Effector memory CD4-positive, alpha-beta T cell (primary cell): ENCODE results near the gene STAT6.

ENCODE experiments used
- DNase-seq, 3 donors: peaks; one replicate each; pipeline ENCODE4 v3.0.0-alpha.2; 2020
- H3K27ac ChIP-seq: 2 replicates; pipeline ENCODE4 v1.7.0; 2013; ENCODE audit warnings: mild to moderate bottlenecking, low read length, moderate library complexity; ENCODE audit not compliant: insufficient read depth, poor library complexity, severe bottlenecking
- H3K27me3 ChIP-seq: replicated peaks from 2 replicates; pipeline ENCODE4 v1.7.0; 2013; ENCODE audit warnings: mild to moderate bottlenecking, low read length; ENCODE audit not compliant: insufficient read depth, control insufficient read depth, poor library complexity, severe bottlenecking
- H3K36me3 ChIP-seq: 2 replicates; pipeline ENCODE4 v1.7.0; 2013; ENCODE audit warnings: mild to moderate bottlenecking, low read length, moderate library complexity; ENCODE audit not compliant: control insufficient read depth, insufficient read depth
- H3K4me1 ChIP-seq: 2 replicates; pipeline ENCODE4 v1.7.0; 2013; ENCODE audit warnings: low read length, mild to moderate bottlenecking; ENCODE audit not compliant: control insufficient read depth, insufficient read depth, poor library complexity, severe bottlenecking
- H3K4me3 ChIP-seq: 2 replicates; pipeline ENCODE4 v1.7.0; 2013; ENCODE audit warnings: low read length, low read depth, mild to moderate bottlenecking; ENCODE audit not compliant: insufficient read depth, poor library complexity, severe bottlenecking
- H3K9me3 ChIP-seq: 2 replicates; pipeline ENCODE4 v1.7.0; 2013; ENCODE audit warnings: mild to moderate bottlenecking, low read length, moderate library complexity; ENCODE audit not compliant: control insufficient read depth

The STAT6 gene

GRCh38 chr12:57048423-57049118, 62.6 kb downstream of the STAT6 start:
- no peaks in the 10 kb centered on the region for H3K9me3 ChIP-seq
- no peak overlapping the region for H3K4me3 ChIP-seq
- peaks cover 3% of the 10 kb centered on the region for H3K4me1 ChIP-seq
- DNase-seq = no peak
- H3K27me3 ChIP-seq = no peaks in the 10 kb centered on the region
- no peaks in the 10 kb centered on the region for H3K36me3 ChIP-seq
- no peak overlapping the region for H3K27ac ChIP-seq

GRCh38 chr12:57047981-57048380, 63.2 kb downstream of the STAT6 start:
- H3K36me3 ChIP-seq = no peaks in the 10 kb centered on the region
- H3K4me3 ChIP-seq = no peak overlapping the region
- no peaks in the 10 kb centered on the region for H3K9me3 ChIP-seq
- H3K4me1 ChIP-seq = peaks cover 3% of the 10 kb centered on the region
- no peaks in the 10 kb centered on the region for H3K27me3 ChIP-seq
- DNase-seq = no peak
- no peak overlapping the region for H3K27ac ChIP-seq

GRCh38 chr12:57046947-57047890, 63.9 kb downstream of the STAT6 start:
- Histone ChIP-seq H3K4me3 (no peak overlapping the region), H3K27ac (no peak overlapping the region), H3K36me3 (no peaks in the 10 kb centered on the region), H3K4me1 (peaks cover 3% of the 10 kb centered on the region), H3K27me3 (no peaks in the 10 kb centered on the region), H3K9me3 (no peaks in the 10 kb centered on the region)
- no peak for DNase-seq

GRCh38 chr12:57046086-57046791, 64.9 kb downstream of the STAT6 start:
- H3K27ac ChIP-seq = no peak overlapping the region
- DNase-seq = no peak
- H3K4me1 ChIP-seq = peaks cover 3% of the 10 kb centered on the region
- H3K27me3 ChIP-seq = no peaks in the 10 kb centered on the region
- no peaks in the 10 kb centered on the region for H3K9me3 ChIP-seq
- no peaks in the 10 kb centered on the region for H3K36me3 ChIP-seq
- H3K4me3 ChIP-seq = no peak overlapping the region
